ENCODE results near the gene IER5.

DNA sequence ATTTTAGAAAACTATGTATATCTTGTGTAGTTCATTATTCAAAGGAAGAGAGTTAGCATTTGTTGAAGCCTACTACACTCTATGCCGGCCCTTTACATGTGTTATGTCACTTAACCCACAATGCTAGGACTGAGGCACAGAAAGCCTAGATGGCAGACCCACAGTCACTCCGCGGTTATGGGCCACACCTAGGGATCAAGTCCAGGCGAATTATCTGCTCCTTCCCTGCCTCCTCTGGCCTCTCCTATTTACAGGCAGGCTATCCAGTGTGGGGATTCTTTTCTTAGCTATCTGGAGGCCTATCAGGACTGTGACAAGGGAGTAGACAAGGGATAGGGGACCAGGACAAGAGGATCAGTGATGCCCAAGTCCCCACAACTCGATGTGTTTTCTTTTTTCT lies 33.0 kb downstream of the IER5 start:
- TF ChIP-seq, protein P1, sequence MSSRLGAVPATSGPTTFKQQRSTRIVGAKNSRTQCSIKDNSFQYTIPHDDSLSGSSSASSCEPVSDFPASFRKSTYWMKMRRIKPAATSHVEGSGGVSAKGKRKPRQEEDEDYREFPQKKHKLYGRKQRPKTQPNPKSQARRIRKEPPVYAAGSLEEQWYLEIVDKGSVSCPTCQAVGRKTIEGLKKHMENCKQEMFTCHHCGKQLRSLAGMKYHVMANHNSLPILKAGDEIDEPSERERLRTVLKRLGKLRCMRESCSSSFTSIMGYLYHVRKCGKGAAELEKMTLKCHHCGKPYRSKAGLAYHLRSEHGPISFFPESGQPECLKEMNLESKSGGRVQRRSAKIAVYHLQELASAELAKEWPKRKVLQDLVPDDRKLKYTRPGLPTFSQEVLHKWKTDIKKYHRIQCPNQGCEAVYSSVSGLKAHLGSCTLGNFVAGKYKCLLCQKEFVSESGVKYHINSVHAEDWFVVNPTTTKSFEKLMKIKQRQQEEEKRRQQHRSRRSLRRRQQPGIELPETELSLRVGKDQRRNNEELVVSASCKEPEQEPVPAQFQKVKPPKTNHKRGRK (tag; IDR thresholded peaks at IDR 0.05): no peak
- TF ChIP-seq ZNF24 (IDR thresholded peaks at IDR 0.05): no peak
- TF ChIP-seq, protein P2, sequence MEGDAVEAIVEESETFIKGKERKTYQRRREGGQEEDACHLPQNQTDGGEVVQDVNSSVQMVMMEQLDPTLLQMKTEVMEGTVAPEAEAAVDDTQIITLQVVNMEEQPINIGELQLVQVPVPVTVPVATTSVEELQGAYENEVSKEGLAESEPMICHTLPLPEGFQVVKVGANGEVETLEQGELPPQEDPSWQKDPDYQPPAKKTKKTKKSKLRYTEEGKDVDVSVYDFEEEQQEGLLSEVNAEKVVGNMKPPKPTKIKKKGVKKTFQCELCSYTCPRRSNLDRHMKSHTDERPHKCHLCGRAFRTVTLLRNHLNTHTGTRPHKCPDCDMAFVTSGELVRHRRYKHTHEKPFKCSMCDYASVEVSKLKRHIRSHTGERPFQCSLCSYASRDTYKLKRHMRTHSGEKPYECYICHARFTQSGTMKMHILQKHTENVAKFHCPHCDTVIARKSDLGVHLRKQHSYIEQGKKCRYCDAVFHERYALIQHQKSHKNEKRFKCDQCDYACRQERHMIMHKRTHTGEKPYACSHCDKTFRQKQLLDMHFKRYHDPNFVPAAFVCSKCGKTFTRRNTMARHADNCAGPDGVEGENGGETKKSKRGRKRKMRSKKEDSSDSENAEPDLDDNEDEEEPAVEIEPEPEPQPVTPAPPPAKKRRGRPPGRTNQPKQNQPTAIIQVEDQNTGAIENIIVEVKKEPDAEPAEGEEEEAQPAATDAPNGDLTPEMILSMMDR (IDR thresholded peaks at IDR 0.05 in 2 of 3, conservative IDR thresholded peaks at IDR 0.05 in 1 of 3; ENCODE audit: insufficient read depth in 2 of 3, low read depth in 1 of 3, low read length in 3 of 3): no peak
- no peak for TF ChIP-seq XRCC4 (IDR thresholded peaks at IDR 0.05; ENCODE audit: extremely low read depth, insufficient read depth, insufficient read length)
- TF ChIP-seq PHB (CRISPR knock-in tag; IDR thresholded peaks at IDR 0.05): no peak
- TF ChIP-seq SRF (CRISPR knock-in tag; IDR thresholded peaks at IDR 0.05): no peak
- TF ChIP-seq, protein P3, sequence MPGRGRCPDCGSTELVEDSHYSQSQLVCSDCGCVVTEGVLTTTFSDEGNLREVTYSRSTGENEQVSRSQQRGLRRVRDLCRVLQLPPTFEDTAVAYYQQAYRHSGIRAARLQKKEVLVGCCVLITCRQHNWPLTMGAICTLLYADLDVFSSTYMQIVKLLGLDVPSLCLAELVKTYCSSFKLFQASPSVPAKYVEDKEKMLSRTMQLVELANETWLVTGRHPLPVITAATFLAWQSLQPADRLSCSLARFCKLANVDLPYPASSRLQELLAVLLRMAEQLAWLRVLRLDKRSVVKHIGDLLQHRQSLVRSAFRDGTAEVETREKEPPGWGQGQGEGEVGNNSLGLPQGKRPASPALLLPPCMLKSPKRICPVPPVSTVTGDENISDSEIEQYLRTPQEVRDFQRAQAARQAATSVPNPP (IDR thresholded peaks at IDR 0.05; ENCODE audit: borderline replicate concordance, insufficient read depth, insufficient read length): no peak
- no peak for TF ChIP-seq CHD2 (IDR thresholded peaks at IDR 0.05; ENCODE audit: low read depth, low read length)
- no peak for TF ChIP-seq SIX5 (IDR thresholded peaks at IDR 0.05; ENCODE audit: borderline replicate concordance in 1 of 2, insufficient read depth in 1 of 2, low read depth in 1 of 2, low read length in 2 of 2)
- no peak for TF ChIP-seq SREBF2 (CRISPR knock-in tag; IDR thresholded peaks at IDR 0.05)
- no peak for TF ChIP-seq POLR2A (conservative IDR thresholded peaks at IDR 0.05)
- no peak for TF ChIP-seq DPF2 (IDR thresholded peaks at IDR 0.05)
